ENCODE data around the gene LIMA1.

- no peak for TF ChIP-seq CTCF (IDR thresholded peaks at IDR 0.05; ENCODE audit: borderline replicate concordance, extremely low read depth, low read length, poor library complexity, severe bottlenecking)
- TF ChIP-seq EZH2 (IDR thresholded peaks at IDR 0.05; ENCODE audit: borderline replicate concordance, low read depth, low read length, severe bottlenecking): no peak
Observed at GRCh38 chr12:50302686-50303085, 19.4 kb upstream of the LIMA1 start.

Data from DND-41 (cell line).